SK-N-SH (cell line): ENCODE measurements around the gene NPDC1. TPM values are rescaled to one million over a fixed set of nuclear protein-coding genes. Genes with fewer than 3 reads are reported as not detected.

Experiments
- CTCF ChIA-PET: fragments of 300-600, 350-600 bp; formaldehyde crosslinking; extraction: SDS; loops from one replicate; lab custom pipeline; 2021; lab: Yijun Ruan, JAX
- POLR2A ChIA-PET: fragments of 350-600 bp; sonication (Branson Sonifier 250); formaldehyde crosslinking; extraction: SDS; loops from one replicate; lab custom pipeline; 2020; ENCODE audit warnings: antibody characterized with exemption, inconsistent platforms; lab: Yijun Ruan, JAX
- DNase-seq: peaks from one replicate; pipeline ENCODE4 v3.0.0; 2012
- H2AFZ ChIP-seq: fragments of 200-600 bp; sonication (generic); 2 replicates; pipeline ENCODE4 v1.8.1; 2016; ENCODE audit warnings: antibody characterized with exemption, mild to moderate bottlenecking, low read depth
- H3F3A ChIP-seq: fragments of 200-600 bp; sonication (generic); replicated peaks from 2 replicates; pipeline ENCODE3; 2016; ENCODE audit warnings: antibody characterized with exemption, mild to moderate bottlenecking; ENCODE audit not compliant: insufficient read depth
- H3K27ac ChIP-seq, 2 experiments: fragments of 200-500 bp in 1 of 2; fragments of 200-600 bp in 1 of 2; sonication (Bioruptor generic) in 1 of 2; sonication (generic), shearing (Covaris generic) in 1 of 2; 2 replicates each; pipeline versions ENCODE4 v1.5.1 to v1.6.1; 2014 to 2016; ENCODE audit warnings: low read depth in 2 of 2, inconsistent platforms in 1 of 2, low read length in 1 of 2, mild to moderate bottlenecking in 1 of 2, mixed read lengths in 1 of 2
- H3K27me3 ChIP-seq: fragments of 200-600 bp; sonication (generic), shearing (Covaris generic); 2 replicates; pipeline ENCODE4 v1.6.1; 2016; ENCODE audit warnings: mixed run types; ENCODE audit not compliant: insufficient read depth
- H3K36me3 ChIP-seq, 2 experiments: fragments of 200-500 bp in 1 of 2; fragments of 200-600 bp in 1 of 2; sonication (Bioruptor generic) in 1 of 2; sonication (generic) in 1 of 2; replicated peaks in 1 of 2; 2 replicates each; pipeline versions ENCODE3 to v1.5.1; 2014 to 2016; ENCODE audit warnings: low read length in 1 of 2, mild to moderate bottlenecking in 1 of 2; ENCODE audit not compliant: insufficient read depth in 2 of 2, control insufficient read depth in 1 of 2
- H3K4me1 ChIP-seq, 2 experiments: fragments of 200-500 bp in 1 of 2; fragments of 200-600 bp in 1 of 2; sonication (Bioruptor generic) in 1 of 2; sonication (generic), shearing (Covaris generic) in 1 of 2; 2 replicates each; pipeline versions ENCODE4 v1.5.1 to v1.6.1; 2014 to 2016; ENCODE audit warnings: low read depth in 1 of 2, low read length in 1 of 2, mixed run types in 1 of 2; ENCODE audit not compliant: insufficient read depth in 2 of 2, control insufficient read depth in 1 of 2
- H3K4me2 ChIP-seq: fragments of 200-600 bp; sonication (generic), shearing (Covaris generic); 2 replicates; pipeline ENCODE4 v1.6.1; 2017; ENCODE audit warnings: mixed run types
- H3K4me3 ChIP-seq, 2 experiments: fragments of 200-500 bp in 1 of 2; fragments of 200-600 bp in 1 of 2; sonication (Bioruptor generic) in 1 of 2; sonication (generic), shearing (Covaris generic) in 1 of 2; 2 replicates each; pipeline versions ENCODE4 v1.5.1 to v1.8.1; 2014 to 2016; ENCODE audit warnings: low read depth in 2 of 2, inconsistent platforms in 1 of 2, low read length in 1 of 2, mild to moderate bottlenecking in 1 of 2, mixed read lengths in 1 of 2, moderate library complexity in 1 of 2
- H3K79me2 ChIP-seq: fragments of 200-600 bp; sonication (generic); 2 replicates; pipeline ENCODE4 v1.8.1; 2017; ENCODE audit warnings: mild to moderate bottlenecking; ENCODE audit not compliant: insufficient read depth
- H3K9ac ChIP-seq: fragments of 200-600 bp; sonication (generic); 2 replicates; pipeline ENCODE4 v1.6.1; 2017; ENCODE audit warnings: mixed run types
- H3K9me2 ChIP-seq: fragments of 200-600 bp; sonication (generic); 2 replicates; pipeline ENCODE4 v1.6.1; 2017; ENCODE audit warnings: mixed run types
- H3K9me3 ChIP-seq: fragments of 200-600 bp; sonication (generic); 2 replicates; pipeline ENCODE4 v1.6.1; 2017; ENCODE audit warnings: mixed run types, mild to moderate bottlenecking, moderate library complexity
- H4K20me1 ChIP-seq: fragments of 200-600 bp; sonication (generic); 2 replicates; pipeline ENCODE4 v1.6.1; 2017; ENCODE audit warnings: mild to moderate bottlenecking, mixed run types; ENCODE audit not compliant: insufficient read depth
- CTCF ChIP-seq: fragments of 200-600 bp; sonication (generic); IDR thresholded peaks from 2 replicates; pipeline ENCODE4 v1.6.1; 2017; ENCODE audit warnings: antibody characterized with exemption, mild to moderate bottlenecking, moderate library complexity
- ELF1 ChIP-seq: IDR thresholded peaks from 2 replicates; pipeline ENCODE4 v1.4.0; 2012
- EZH2phosphoT487 ChIP-seq: fragments of 200-600 bp; sonication (generic); IDR thresholded peaks from 2 replicates; pipeline ENCODE4 v1.6.1; 2017; ENCODE audit warnings: low read depth, mixed run types, mild to moderate bottlenecking, antibody characterized with exemption, moderate library complexity, borderline replicate concordance
- FOXJ3 ChIP-seq: sonication (generic); formaldehyde crosslinking; IDR thresholded peaks from 2 replicates; pipeline ENCODE4 v1.5.1; 2020; ENCODE audit warnings: mild to moderate bottlenecking, missing genetic modification reagents
- GABPA ChIP-seq: IDR thresholded peaks from 2 replicates; pipeline ENCODE4 v1.4.0; 2012; ENCODE audit warnings: low read depth, mild to moderate bottlenecking
- RAD21 ChIP-seq: IDR thresholded peaks from 2 replicates; pipeline ENCODE4 v1.6.1; 2012; ENCODE audit warnings: mild to moderate bottlenecking, low read length
- RXRA ChIP-seq: IDR thresholded peaks from 2 replicates; pipeline ENCODE4 v1.4.0; 2012; ENCODE audit warnings: low read depth, mild to moderate bottlenecking, borderline replicate concordance
- SIN3A ChIP-seq: IDR thresholded peaks from 2 replicates; pipeline ENCODE4 v1.6.1; 2012; ENCODE audit warnings: low read depth, mild to moderate bottlenecking, low read length, moderate library complexity, borderline replicate concordance
- SMC3 ChIP-seq: IDR thresholded peaks from 2 replicates; pipeline ENCODE4 v1.6.1; 2012; ENCODE audit warnings: low read depth, low read length, improper control_type of control experiment
- TAF1 ChIP-seq: IDR thresholded peaks from 2 replicates; pipeline ENCODE4 v1.6.1; 2012; ENCODE audit warnings: low read depth, mild to moderate bottlenecking, low read length, moderate library complexity, borderline replicate concordance
- TCF12 ChIP-seq: IDR thresholded peaks from 2 replicates; pipeline ENCODE4 v1.4.0; 2012
- WGBS: methylation state at CpG from one replicate; pipeline ENCODE4 v1.1.6; 2017; ENCODE audit warnings: low lambda C conversion rate; 5-methylcytosine and 5-hydroxymethylcytosine counted together
- polyA plus RNA-seq, 3 experiments: library from polyadenylated mRNA; depleted of rRNA; stranded (reverse); fragments of >200 nt; gene quantifications; 2 replicates each; pipeline ENCODE4 v1.2.3, GENCODE V29; 2012
- TF ChIP-seq, protein P1 (sequence below): IDR thresholded peaks from 2 replicates; pipeline ENCODE4 v1.6.1; 2012; ENCODE audit warnings: mild to moderate bottlenecking, low read depth, low read length, moderate library complexity
- TF ChIP-seq, protein P2 (sequence below): IDR thresholded peaks from 2 replicates; pipeline ENCODE4 v1.4.0; 2012; ENCODE audit warnings: low read depth, borderline replicate concordance
- TF ChIP-seq, protein P3 (sequence below): IDR thresholded peaks from 2 replicates; pipeline ENCODE4; 2012
- TF ChIP-seq, protein P4 (sequence below): IDR thresholded peaks from 2 replicates; pipeline ENCODE4 v1.4.0; 2012; ENCODE audit warnings: low read depth

The NPDC1 gene
- polyA plus RNA-seq, 1 of the 3 experiments (the other 2 are of a cell fraction), result 48.1 TPM

DNA sequence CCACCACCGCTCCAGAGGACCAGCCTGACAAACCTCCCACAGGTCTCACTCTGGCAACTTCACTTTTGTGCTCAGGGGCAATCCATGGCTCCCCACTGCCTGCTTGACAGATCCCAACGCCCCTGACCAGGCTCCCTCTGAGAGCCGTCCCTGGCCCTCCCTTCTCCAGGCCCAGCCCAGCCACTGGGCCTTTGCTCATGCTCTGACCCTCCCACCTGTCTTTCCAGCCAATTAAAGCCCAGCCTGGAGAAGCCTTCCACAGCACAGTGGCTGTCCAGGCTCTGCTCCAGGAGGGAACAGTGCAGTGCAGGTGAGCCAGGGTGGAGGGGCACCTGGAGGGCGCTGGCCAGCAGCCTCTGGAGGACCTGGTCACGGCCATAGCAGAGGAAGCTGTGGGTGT is 4.6 kb upstream of the NPDC1 start:
- TF ChIP-seq RXRA, result no peak
- TF ChIP-seq TCF12, result no peak
- no peak for TF ChIP-seq GABPA
- no peak for TF ChIP-seq RAD21
- no peaks in the 10 kb centered on the region for H3K9me3 ChIP-seq
- peaks cover 4% of the 10 kb centered on the region; the same call in 1 of the 2 replicates for H4K20me1 ChIP-seq
- POLR2A ChIA-PET, result no interaction called here
- no peak overlapping the region for H3K4me2 ChIP-seq
- no peak overlapping the region for H3K4me3 ChIP-seq
- H3K4me1 ChIP-seq, result peaks cover 0 to 24% of the 10 kb centered on the region in 2 experiments; a peak in 1 of 4 replicates
- peaks cover 3% of the 10 kb centered on the region for H3F3A ChIP-seq
- CTCF ChIA-PET, result interaction anchor here (5.4 to 19.8 kb wide), 2 partner anchors 15 to 22 kb away, joined by 107 to 803 read pairs; partner anchors contain the start of genes ABCA2, FUT7 and SAPCD2
- H3K27ac ChIP-seq, result no peak overlapping the region
- DNase-seq, result no peak
- no peaks in the 10 kb centered on the region for H3K79me2 ChIP-seq
- H3K9ac ChIP-seq, result no peak overlapping the region
- no peaks in the 10 kb centered on the region for H3K36me3 ChIP-seq
- H3K27me3 ChIP-seq, result 0 out of 2 replicates have a peak, but pooled peaks cover 5% of the 10 kb centered on the region
- H2AFZ ChIP-seq, result no peak overlapping the region
- H3K9me2 ChIP-seq, result no peaks in the 10 kb centered on the region
- WGBS, result 65% methylated on average over 4 of the region's 5 CpGs

DNA sequence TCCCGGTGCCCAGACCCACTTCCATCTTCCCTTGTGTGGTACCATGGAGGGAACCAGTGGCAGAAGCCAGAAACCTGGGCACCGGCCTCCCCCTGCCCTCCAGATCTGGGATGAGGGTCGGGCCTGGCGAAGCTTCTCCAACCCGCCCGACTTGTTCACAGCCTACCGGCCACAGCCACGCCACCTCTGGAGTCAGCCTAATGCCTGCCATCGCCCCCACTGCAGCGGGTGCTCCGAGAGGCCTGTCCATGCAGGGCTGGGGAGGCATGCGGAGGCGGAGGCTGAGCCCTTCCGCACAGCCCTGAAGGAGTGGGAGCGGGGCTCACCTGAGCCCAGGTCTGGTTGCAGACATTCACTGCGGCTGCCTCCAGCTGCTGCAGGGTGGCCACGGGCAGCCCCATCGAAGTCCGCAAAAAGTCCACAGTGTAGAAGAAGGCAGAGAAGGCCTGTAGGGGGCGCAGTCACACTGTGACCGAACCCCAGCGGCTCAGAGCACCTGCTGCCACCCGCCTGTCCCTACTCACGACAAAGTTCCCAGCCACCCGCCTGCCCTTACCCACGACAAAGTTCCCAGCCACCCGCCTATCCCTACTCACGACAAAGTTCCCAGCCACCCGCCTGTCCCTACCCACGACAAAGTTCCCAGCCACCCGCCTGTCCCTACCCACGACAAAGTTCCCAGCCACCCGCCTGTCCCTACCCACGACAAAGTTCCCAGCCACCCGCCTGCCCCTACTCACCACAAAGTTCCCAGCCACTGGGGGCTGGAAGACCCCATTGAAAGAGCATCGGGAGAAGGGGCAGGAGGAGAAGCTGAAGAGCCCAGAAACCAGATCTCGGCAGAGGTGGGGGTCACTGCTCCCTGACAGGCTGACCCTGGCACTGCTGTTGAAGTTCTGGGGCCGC is 3.8 kb upstream of the NPDC1 start:
- WGBS, result 42% methylated on average over 30 of the region's 38 CpGs
- H3K79me2 ChIP-seq, result no peaks in the 10 kb centered on the region
- POLR2A ChIA-PET, result no interaction called here
- no peaks in the 10 kb centered on the region for H3K9me2 ChIP-seq
- no peak overlapping the region for H2AFZ ChIP-seq
- 0 out of 2 replicates have a peak, but pooled peaks cover 5% of the 10 kb centered on the region for H3K27me3 ChIP-seq
- no peak overlapping the region for H3K4me2 ChIP-seq
- DNase-seq, result peak; percentile 86
- no peak overlapping the region for H3K4me3 ChIP-seq
- H3K36me3 ChIP-seq, result no peaks in the 10 kb centered on the region
- no peaks in the 10 kb centered on the region for H3K9me3 ChIP-seq
- CTCF ChIA-PET, result interaction anchor here (0.6 to 19.8 kb wide), 27 partner anchors 9 to 263 kb away, joined by 3 to 803 read pairs (median 4); partner anchors contain the start of genes ABCA2, FUT7, LCN12 and MAN1B1
- H3K4me1 ChIP-seq, result peaks cover 3 to 20% of the 10 kb centered on the region in 2 experiments; a peak in 2 of 4 replicates
- no peak overlapping the region for H3K9ac ChIP-seq
- TF ChIP-seq, protein P1, sequence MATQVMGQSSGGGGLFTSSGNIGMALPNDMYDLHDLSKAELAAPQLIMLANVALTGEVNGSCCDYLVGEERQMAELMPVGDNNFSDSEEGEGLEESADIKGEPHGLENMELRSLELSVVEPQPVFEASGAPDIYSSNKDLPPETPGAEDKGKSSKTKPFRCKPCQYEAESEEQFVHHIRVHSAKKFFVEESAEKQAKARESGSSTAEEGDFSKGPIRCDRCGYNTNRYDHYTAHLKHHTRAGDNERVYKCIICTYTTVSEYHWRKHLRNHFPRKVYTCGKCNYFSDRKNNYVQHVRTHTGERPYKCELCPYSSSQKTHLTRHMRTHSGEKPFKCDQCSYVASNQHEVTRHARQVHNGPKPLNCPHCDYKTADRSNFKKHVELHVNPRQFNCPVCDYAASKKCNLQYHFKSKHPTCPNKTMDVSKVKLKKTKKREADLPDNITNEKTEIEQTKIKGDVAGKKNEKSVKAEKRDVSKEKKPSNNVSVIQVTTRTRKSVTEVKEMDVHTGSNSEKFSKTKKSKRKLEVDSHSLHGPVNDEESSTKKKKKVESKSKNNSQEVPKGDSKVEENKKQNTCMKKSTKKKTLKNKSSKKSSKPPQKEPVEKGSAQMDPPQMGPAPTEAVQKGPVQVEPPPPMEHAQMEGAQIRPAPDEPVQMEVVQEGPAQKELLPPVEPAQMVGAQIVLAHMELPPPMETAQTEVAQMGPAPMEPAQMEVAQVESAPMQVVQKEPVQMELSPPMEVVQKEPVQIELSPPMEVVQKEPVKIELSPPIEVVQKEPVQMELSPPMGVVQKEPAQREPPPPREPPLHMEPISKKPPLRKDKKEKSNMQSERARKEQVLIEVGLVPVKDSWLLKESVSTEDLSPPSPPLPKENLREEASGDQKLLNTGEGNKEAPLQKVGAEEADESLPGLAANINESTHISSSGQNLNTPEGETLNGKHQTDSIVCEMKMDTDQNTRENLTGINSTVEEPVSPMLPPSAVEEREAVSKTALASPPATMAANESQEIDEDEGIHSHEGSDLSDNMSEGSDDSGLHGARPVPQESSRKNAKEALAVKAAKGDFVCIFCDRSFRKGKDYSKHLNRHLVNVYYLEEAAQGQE, result no peak
- TF ChIP-seq, protein P2, sequence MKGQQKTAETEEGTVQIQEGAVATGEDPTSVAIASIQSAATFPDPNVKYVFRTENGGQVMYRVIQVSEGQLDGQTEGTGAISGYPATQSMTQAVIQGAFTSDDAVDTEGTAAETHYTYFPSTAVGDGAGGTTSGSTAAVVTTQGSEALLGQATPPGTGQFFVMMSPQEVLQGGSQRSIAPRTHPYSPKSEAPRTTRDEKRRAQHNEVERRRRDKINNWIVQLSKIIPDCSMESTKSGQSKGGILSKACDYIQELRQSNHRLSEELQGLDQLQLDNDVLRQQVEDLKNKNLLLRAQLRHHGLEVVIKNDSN, result no peak
- TF ChIP-seq SIN3A (no peak), SMC3 (peak; percentile 49; the same call in 1 of the 2 replicates), EZH2phosphoT487 (no peak), FOXJ3 (CRISPR knock-in tag) (no peak), ELF1 (no peak), RAD21 (peak; percentile 65), CTCF (peak; percentile 59), TAF1 (no peak), TCF12 (no peak)
- TF ChIP-seq, protein P3, sequence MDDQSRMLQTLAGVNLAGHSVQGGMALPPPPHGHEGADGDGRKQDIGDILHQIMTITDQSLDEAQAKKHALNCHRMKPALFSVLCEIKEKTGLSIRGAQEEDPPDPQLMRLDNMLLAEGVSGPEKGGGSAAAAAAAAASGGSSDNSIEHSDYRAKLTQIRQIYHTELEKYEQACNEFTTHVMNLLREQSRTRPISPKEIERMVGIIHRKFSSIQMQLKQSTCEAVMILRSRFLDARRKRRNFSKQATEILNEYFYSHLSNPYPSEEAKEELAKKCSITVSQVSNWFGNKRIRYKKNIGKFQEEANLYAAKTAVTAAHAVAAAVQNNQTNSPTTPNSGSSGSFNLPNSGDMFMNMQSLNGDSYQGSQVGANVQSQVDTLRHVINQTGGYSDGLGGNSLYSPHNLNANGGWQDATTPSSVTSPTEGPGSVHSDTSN, result no peak
- TF ChIP-seq, protein P4, sequence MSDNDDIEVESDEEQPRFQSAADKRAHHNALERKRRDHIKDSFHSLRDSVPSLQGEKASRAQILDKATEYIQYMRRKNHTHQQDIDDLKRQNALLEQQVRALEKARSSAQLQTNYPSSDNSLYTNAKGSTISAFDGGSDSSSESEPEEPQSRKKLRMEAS, result no peak
- peaks cover 8% of the 10 kb centered on the region; the same call in 1 of the 2 replicates for H4K20me1 ChIP-seq
- H3K27ac ChIP-seq, result no peak overlapping the region
- H3F3A ChIP-seq, result peaks cover 3% of the 10 kb centered on the region
